T-helper 1 cell treated with Interleukin-12 subunit alpha and Interleukin-12 subunit beta and Interleukin-4 antibody, amounts not matched to agents 30 μg/mL and 1 μg/mL, for 36 hours (primary cell): ENCODE data around the gene WNT7B.
"Not testable (repeated sequence)": the region's sequence is repeated elsewhere in the genome, so short reads cannot be mapped to it uniquely, and the experiment has no call there.

Source experiments
- H3K27ac Mint-ChIP-seq: one replicate; pipeline ENCODE4 v1.8.0; 2021; ENCODE audit warnings: mild to moderate bottlenecking, mixed read lengths
- H3K27me3 Mint-ChIP-seq: one replicate; pipeline ENCODE4 v1.8.0; 2021; ENCODE audit warnings: low read depth, mixed read lengths
- H3K36me3 Mint-ChIP-seq: one replicate; pipeline ENCODE4 v1.8.0; 2021; ENCODE audit warnings: low read depth, mixed read lengths
- H3K4me1 Mint-ChIP-seq: one replicate; pipeline ENCODE4 v1.8.0; 2021; ENCODE audit warnings: low read depth, mixed read lengths
- H3K4me3 Mint-ChIP-seq: one replicate; pipeline ENCODE4 v1.8.0; 2021; ENCODE audit warnings: mild to moderate bottlenecking, moderate library complexity, mixed read lengths
- H3K9me3 Mint-ChIP-seq: one replicate; pipeline ENCODE4 v1.8.0; 2021; ENCODE audit warnings: mixed read lengths

Gene WNT7B

DNA sequence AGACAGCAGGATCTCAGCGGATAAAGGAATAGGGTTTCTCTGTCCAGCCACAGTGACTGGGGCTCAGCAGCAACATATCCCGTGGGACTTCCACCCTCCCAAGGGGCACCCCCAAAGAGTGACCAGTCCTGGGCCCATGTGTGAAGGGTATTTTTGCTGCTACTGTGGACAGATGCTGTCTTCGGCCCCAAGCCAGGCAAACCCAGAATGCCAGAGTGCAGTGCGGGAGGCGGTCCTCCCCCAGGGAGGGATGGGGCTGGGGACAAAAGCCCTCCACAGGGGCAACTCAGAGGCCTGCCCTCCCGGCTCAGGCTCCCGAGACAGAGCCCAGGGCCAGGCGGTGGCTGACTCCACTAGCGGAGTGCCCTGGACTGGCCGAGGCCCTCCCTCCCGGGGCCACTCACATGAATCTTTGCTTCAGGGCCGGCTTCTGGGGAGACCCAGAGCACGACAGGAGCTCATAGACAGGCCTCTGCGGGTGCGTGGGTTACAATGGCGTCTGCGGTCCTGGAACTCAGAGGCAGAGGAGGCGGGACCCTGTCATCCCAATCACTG, 34.7 kb upstream of the WNT7B start:
- no peaks in the 10 kb centered on the region for H3K9me3 Mint-ChIP-seq
- no peak overlapping the region for H3K27ac Mint-ChIP-seq
- H3K36me3 Mint-ChIP-seq: no peaks in the 10 kb centered on the region
- H3K27me3 Mint-ChIP-seq: no peaks in the 10 kb centered on the region
- no peak overlapping the region for H3K4me3 Mint-ChIP-seq
- H3K4me1 Mint-ChIP-seq: peaks cover 1% of the 10 kb centered on the region

DNA sequence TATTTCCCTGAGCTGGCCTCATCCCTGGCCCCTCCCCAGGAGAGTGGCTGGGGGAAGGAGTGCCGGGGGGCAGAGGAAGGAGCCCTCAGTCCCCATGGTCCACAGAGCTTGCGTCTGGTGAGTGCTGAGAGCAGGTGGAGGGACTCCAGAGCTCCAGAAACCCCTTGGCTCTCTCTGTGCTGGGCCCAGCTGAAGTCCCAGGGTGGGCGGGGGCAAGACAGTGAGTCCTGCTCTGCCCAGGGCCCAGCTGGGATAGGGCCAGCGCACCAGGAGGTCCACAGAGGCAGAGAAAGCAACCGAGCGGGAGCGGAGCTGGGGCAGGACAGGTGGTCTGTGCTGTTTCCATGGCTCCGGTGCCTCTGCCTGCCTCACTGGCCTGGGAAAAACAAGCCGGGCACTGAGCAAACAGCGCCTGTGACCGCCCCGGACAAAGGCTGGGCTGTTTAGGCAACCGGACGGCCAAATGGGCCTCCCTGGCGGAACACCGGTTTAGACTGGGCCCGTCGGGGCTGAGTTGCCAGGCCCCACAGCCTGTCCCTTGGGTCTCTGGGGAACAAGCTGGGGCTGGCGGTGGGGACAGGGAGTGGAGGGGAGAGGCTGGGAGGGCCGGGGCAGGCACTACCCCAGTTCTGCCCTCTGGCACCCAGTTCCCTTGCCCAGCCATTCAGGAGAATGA, 34.1 kb upstream of the WNT7B start:
- Mint-ChIP-seq H3K27ac (no peak overlapping the region), H3K4me1 (peaks cover 1% of the 10 kb centered on the region), H3K9me3 (no peaks in the 10 kb centered on the region), H3K36me3 (no peaks in the 10 kb centered on the region), H3K4me3 (no peak overlapping the region), H3K27me3 (no peaks in the 10 kb centered on the region)

DNA sequence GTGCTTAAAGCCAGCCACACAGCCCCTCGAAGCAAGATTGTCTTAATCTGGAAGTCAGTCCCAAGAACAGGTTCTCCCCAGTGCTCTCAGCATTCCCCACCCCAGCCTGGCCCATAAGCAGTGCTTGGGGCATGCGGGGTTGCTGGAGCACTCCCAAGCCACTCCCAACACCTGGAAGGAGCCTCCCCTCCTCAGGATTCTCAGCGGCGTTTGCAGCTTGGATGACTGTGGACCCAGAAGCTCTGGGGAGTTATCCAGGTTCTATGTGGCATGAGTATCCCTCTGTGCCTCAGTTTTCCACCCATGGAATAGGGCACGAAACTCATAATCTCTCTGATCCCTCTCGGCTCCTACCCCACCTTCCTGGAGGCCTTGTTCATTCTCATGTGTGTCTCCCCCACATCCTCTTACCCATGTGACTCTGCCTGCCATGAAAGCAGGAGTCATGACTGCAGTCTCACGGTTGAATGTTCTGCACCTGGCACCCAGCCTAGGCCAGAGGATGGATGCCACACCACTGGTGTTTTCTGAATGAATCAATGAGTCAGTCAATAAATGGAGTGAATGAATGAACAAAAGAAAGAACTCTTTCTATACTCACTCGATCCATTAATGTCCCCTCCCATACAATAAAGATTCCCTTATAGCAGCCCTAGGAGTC, 33.4 kb upstream of the WNT7B start:
- Mint-ChIP-seq H3K4me1 (peaks cover 1% of the 10 kb centered on the region), H3K27me3 (no peaks in the 10 kb centered on the region), H3K27ac (no peak overlapping the region), H3K36me3 (no peaks in the 10 kb centered on the region), H3K4me3 (no peak overlapping the region), H3K9me3 (no peaks in the 10 kb centered on the region)

DNA sequence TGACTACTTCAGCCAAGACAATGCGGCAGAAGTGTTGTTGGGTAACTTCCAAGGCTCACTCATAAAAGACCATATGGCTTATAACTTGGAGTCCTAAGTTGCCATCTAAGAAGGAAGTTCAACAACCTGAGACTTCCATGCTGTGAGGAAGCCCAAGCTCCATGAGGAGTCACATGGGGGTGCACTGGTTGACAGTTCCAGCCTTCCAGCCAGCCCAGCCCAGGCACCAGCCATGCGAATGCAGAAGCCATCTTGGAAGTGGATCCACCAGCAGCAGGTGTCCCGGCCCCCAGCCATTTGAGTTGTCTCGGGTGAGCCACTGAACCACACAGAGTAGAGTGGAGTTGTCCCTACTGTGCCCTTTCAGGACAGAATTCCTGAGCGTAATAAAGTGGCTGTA, 32.8 kb upstream of the WNT7B start:
- Mint-ChIP-seq H3K27ac (no peak overlapping the region), H3K4me1 (peaks cover 1% of the 10 kb centered on the region), H3K4me3 (no peak overlapping the region), H3K27me3 (no peaks in the 10 kb centered on the region), H3K9me3 (no peaks in the 10 kb centered on the region), H3K36me3 (no peaks in the 10 kb centered on the region)

DNA sequence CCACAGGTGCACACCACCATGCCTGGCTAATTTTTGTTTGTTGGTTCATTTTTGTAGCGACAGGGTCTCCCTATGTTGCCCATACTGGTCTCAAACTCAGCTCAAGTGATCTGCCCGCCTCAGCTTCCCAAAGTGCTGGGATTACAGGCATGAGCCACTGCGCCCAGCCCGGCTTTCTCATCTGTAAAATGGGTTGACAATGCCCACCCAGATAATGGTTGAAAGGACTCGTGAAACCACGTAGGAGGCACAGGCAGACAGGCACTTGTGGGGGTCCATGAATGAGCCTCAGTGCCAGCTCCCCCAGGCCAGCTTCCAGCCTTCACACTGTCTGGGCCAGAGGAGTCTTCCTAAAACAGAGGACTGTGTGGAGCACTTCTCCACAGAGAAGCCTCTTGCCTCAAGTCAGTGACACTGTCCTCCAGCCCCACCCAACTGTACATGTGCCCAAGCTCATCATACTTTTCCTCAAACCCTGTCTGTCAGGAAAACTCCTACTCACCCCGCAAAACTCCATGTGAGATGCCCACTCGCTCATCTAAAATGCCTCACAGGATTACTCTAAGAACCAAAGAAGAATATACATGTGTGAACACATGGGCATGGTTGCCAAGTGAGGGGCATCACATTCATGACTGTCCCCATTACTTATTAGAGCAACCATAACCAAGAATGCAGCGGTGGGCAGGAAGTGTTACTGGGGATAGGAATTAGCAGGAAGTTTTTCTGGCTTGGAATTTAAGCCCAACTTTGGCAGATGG, 32.1 kb upstream of the WNT7B start:
- H3K27me3 Mint-ChIP-seq: no peaks in the 10 kb centered on the region
- peaks cover 4% of the 10 kb centered on the region for H3K4me1 Mint-ChIP-seq
- H3K9me3 Mint-ChIP-seq: no peaks in the 10 kb centered on the region
- H3K4me3 Mint-ChIP-seq: no peak overlapping the region
- no peak overlapping the region for H3K27ac Mint-ChIP-seq
- H3K36me3 Mint-ChIP-seq: no peaks in the 10 kb centered on the region

DNA sequence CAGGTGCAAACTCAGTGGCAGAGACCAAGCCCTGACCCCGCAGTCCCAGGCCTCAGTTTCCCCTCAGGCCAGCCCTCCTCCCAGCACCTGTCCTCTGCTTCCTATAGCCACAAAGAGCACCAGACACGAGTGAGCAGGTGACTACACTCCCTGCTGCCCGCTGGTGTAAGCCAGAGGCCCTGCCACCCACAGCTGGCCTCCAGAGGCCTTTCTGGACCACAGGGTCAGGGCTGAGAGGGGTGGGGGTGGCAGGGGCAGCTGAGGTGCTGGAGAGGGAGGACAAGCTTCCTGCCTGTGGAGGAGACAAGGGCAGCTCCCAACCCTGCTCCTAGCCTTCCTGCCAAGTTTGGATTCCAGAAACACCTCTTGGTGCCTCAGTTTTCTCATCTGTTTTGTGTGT, 31.3 kb upstream of the WNT7B start:
- no peak overlapping the region for H3K27ac Mint-ChIP-seq
- H3K36me3 Mint-ChIP-seq: no peaks in the 10 kb centered on the region
- no peaks in the 10 kb centered on the region for H3K27me3 Mint-ChIP-seq
- peaks cover 3% of the 10 kb centered on the region for H3K4me1 Mint-ChIP-seq
- no peak overlapping the region for H3K4me3 Mint-ChIP-seq
- no peaks in the 10 kb centered on the region for H3K9me3 Mint-ChIP-seq

DNA sequence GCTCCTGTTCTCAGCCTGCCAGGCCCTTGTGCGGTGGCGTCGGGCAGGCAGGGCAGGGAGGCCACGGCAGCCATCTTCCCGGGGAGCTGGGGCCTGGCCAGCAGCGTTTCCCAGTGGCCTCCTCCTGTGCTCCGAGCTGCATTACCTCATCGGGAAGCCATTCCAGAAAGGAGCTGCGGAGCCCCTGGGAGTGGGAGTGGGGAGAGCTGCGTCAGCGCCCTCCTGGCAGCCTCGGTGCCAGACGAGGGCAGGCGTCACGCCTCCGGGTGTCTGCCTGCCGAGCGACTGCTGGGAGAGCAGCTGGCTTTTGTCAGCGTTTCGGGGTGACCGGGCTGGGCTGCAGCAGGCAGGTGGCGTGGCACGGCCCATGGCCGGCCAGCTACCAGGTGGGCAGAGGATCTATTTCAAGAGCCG, 30.9 kb upstream of the WNT7B start:
- H3K27ac Mint-ChIP-seq: no peak overlapping the region
- peaks cover 3% of the 10 kb centered on the region for H3K4me1 Mint-ChIP-seq
- no peaks in the 10 kb centered on the region for H3K9me3 Mint-ChIP-seq
- no peaks in the 10 kb centered on the region for H3K27me3 Mint-ChIP-seq
- no peak overlapping the region for H3K4me3 Mint-ChIP-seq
- H3K36me3 Mint-ChIP-seq: no peaks in the 10 kb centered on the region

DNA sequence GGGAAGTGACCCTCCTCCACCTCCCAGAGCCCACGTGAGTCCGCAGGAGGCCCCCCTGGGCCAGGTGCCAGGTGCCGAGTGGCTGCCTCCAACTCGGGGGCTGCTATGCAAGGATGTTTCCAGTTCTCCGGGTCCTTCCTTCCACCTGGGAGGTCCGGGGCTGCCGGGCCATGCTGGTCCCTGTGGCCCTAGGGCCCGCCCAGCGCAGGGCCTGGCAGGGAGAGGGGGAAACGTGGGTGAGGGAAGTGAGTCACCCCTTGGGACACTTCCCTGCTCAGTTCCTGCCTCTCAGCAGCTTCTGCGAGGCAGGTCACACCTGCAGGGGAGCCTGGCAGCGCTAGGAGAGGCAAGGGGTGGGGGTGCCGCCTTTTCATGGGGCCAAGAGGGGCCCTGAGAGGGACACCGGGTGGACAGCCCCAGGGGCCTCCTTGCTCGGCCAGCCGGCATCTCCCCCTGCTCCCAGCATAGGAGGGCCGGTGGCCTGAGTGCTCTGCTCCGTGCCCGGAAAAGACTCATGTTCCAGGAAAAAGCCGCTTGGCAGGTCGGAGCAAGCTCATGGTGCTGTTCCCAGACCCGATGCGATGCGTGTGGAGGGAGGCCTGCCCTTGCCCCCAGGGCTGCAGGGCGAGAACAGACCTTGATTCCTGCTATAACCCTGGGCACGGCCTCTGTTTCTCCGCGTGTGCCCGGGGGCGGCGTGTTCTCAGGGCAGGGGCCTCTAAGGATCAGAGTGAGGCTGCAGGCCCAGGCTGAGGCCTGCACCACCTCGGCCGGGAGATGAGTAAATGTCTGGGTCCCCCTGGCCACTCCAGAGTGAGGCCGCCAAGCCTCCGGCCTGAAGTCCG, 30.3 kb upstream of the WNT7B start:
- H3K36me3 Mint-ChIP-seq: no peaks in the 10 kb centered on the region

DNA sequence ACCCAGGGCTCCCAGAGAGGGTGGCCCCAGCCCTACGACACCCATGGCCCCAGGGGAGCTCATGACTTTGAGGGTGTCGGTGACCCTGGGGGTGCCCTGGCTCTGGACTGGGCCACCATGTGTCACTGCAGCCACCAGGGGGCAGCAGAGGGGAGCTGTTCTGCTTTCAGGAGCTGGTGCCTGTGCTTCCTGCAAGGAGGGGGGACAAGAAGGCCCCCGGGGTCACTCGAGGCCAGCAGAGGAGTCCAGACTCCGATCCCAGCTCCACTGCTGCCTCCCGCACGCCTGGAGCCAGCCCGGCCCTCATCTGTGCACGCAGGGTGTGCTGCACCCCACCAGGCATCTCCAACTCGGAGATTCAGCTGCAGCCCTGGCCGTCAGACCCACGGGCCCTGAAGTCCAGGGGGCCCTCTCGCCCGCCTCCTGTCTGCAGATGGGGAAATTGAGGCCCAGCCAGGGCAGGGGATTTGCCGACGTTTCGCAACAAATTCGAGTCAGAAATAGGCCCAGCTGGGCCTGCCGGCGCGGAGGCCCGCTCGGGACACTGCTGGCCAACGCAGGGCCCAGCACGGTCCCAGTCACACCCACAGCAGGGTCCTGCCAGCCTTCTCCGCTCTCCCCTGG, 29.5 kb upstream of the WNT7B start:
- peaks cover 3% of the 10 kb centered on the region for H3K4me1 Mint-ChIP-seq
- no peak overlapping the region for H3K27ac Mint-ChIP-seq
- no peaks in the 10 kb centered on the region for H3K9me3 Mint-ChIP-seq
- no peak overlapping the region for H3K4me3 Mint-ChIP-seq
- H3K27me3 Mint-ChIP-seq: no peaks in the 10 kb centered on the region
- no peaks in the 10 kb centered on the region for H3K36me3 Mint-ChIP-seq

More for the DNA sequence above, 30.3 kb upstream of the WNT7B start:
- Mint-ChIP-seq H3K27me3 (no peaks in the 10 kb centered on the region), H3K27ac (no peak overlapping the region), H3K4me1 (peaks cover 3% of the 10 kb centered on the region), H3K4me3 (no peak overlapping the region), H3K9me3 (no peaks in the 10 kb centered on the region)

DNA sequence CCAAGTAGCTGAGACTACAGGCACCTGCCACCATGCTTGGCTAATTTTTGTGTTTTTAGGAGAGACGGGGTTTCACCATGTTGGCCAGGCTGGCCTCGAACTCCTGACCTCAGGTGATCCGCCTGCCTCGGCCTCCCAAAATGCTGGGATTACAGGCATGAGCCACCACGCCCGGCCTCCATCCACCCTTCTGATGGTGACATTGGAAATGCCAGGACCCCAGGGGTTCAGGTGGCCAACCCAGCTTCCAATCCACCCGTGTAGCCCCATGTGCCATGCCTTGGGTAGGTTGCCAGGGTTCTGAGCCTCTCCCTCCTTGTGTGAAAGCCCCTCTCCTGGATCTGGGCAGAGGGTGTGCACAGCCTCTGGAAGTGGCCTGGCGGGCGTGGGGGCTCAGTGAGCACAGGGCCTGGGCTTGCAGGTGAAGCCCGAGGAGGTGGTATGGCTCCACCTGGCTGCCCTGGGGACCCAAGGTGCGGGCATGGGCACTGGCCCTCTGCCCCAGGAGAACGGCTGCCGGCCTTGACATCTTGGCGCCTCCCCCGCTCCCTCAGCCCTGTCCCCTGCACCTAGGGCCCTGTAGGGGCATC, 28.2 kb upstream of the WNT7B start:
- not testable (repeated sequence) for H3K36me3 Mint-ChIP-seq, H3K27me3 Mint-ChIP-seq, H3K4me1 Mint-ChIP-seq, H3K4me3 Mint-ChIP-seq, H3K9me3 Mint-ChIP-seq, H3K27ac Mint-ChIP-seq

DNA sequence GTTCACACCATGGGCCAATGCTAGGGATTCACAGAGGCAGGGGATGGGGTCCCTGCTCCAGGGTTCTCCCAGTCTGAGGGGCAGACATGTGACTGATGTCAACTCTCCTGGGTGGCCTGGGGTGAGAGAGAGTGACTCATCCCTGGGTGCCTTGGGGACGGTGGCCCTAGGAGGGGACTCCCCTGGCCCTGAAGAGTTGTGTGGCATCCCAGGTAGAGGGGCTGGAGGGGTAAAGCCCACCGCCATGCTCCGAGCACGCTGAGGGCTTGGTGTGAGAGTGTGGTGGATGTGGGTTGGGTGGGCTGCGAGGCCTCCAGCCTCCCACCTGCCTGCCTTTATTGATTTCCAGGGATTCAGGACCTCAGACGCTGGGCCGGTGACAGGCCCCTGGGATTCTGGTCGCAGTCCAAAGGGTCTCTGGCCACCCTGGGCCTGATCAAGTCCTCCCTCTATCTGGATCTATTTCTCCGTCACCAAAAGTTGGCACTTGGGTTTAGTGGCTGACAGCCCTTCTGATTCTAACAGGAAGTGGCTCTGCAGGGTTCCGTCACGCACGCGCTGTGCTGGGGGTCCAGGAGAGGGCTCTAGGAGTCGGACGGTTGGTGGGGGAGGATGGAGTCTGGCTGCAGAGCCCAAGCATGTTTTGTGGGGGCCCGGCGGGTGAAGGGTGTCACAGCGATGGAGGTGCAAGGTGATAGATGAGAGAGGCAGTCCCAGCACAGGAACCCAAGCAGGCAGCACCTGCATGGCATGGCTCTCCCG, 27.3 kb upstream of the WNT7B start:
- Mint-ChIP-seq H3K9me3 (no peaks in the 10 kb centered on the region), H3K27ac (no peak overlapping the region), H3K36me3 (no peaks in the 10 kb centered on the region), H3K4me1 (peaks cover 3% of the 10 kb centered on the region), H3K27me3 (no peaks in the 10 kb centered on the region), H3K4me3 (no peak overlapping the region)

DNA sequence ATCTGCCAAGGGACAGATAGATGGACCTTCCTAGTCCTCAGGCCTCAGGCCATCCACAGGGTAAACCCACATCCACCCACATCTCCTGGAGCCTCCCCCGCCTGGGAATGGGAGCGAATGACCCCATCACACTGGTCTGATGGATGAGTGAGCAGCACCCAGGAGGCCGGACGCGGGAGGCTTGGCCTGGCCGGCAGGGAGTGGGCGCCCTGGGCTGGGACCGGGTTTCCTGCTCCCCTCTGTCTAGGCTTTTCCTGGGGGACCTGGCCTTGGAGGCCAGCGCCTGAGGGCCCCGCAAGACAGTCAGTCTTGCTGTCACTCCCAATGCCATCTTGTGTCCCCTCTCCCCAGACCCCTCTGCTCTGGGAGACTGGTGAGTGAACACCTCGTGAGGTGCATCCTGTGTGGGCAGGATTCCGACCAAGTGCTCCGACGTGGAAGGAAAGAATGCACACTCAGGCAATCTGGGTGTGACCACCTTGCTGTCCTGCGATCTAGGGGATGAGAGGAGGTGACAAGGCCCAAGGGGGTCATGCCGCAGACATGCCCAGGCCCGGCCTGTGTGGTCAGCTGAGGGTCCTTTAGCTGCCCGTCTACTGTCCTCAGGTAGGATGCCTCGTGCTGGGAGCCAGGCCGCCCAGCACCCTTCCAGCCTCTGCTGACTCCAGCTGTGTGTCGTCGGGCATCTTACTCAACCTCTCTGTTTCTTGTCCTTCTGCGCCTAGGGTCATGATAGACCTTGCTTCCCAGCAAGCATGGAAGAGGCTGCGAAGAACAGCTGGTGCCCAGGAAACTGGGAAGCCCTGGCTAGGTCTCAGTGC, 26.5 kb upstream of the WNT7B start:
- no peaks in the 10 kb centered on the region for H3K36me3 Mint-ChIP-seq
- no peak overlapping the region for H3K4me3 Mint-ChIP-seq
- H3K4me1 Mint-ChIP-seq: peaks cover 3% of the 10 kb centered on the region
- no peak overlapping the region for H3K27ac Mint-ChIP-seq
- H3K27me3 Mint-ChIP-seq: no peaks in the 10 kb centered on the region
- H3K9me3 Mint-ChIP-seq: no peaks in the 10 kb centered on the region
